Psoas muscle (tissue), 8 donors: ENCODE measurements around the gene BIRC5. TPM values are rescaled to one million over a fixed set of nuclear protein-coding genes. Genes with fewer than 3 reads are reported as not detected.

Experiments used
- ATAC-seq, 4 donors: fragments of 200-7000 bp; cut with Tn5 transposase; one replicate each; pipeline ENCODE4 v1.9.1; 2020; ENCODE audit warnings: moderate library complexity in 3 of 4, mild to moderate bottlenecking in 2 of 4
- DNase-seq, 2 donors: peaks; one replicate each; pipeline ENCODE4 v3.0.0-alpha.2; 2020
- H3K27ac ChIP-seq: fragments of 200-600 bp; one replicate; pipeline ENCODE4 v1.8.0; 2022
- H3K27me3 ChIP-seq, 3 donors: fragments of 200-600 bp in 1 of 3; one replicate each; pipeline versions ENCODE4 v1.6.1 to v1.8.0; 2013 to 2022; ENCODE audit warnings: low read length in 2 of 3, mild to moderate bottlenecking in 2 of 3, moderate library complexity in 1 of 3; ENCODE audit not compliant: insufficient read depth in 3 of 3
- H3K36me3 ChIP-seq, 2 donors: fragments of 200-600 bp in 1 of 2; one replicate each; pipeline versions ENCODE4 v1.6.1 to v1.8.0; 2013 to 2022; ENCODE audit warnings: low read depth in 1 of 2, mild to moderate bottlenecking in 1 of 2, moderate library complexity in 1 of 2; ENCODE audit not compliant: insufficient read depth in 1 of 2
- H3K4me1 ChIP-seq: fragments of 200-600 bp; one replicate; pipeline ENCODE4 v1.8.0; 2022
- H3K4me3 ChIP-seq: fragments of 200-600 bp; one replicate; pipeline ENCODE4 v1.8.0; 2022; ENCODE audit warnings: mild to moderate bottlenecking
- H3K9me3 ChIP-seq: fragments of 200-600 bp; one replicate; pipeline ENCODE4 v1.8.0; 2022
- WGBS, 3 donors: extraction: QIAGEN DNeasy Blood & Tissue Kit; methylation state at CpG; one replicate each; pipeline versions ENCODE4 v1.1.6 to v1.1.7; 2013; 5-methylcytosine and 5-hydroxymethylcytosine counted together
- intact Hi-C, 2 donors: fragments of 100-400 bp; cut with DNase I; formaldehyde crosslinking; loops; one replicate each; pipeline versions ENCODE4 v1.11.0 to v1.14.2; 2022
- polyA plus RNA-seq, 3 donors: library from polyadenylated mRNA; stranded (reverse); fragments of 200-250 nt; gene quantifications; one replicate each; pipeline ENCODE4 v1.2.3, GENCODE V29; 2013
- total RNA-seq, 4 donors: library from RNA; stranded (reverse); fragmentation: NEBNext Ultra II Directional in 2 of 4; extraction: Animal tissue kit (Norgen Biotek cat#: 25700) in 2 of 4; gene quantifications; one replicate each; pipeline versions ENCODE4 v1.2.1 to v1.2.4, GENCODE V29; 2021 to 2023
- TF ChIP-seq, protein P1 (sequence below): fragments of 200-600 bp; IDR thresholded peaks from one replicate; pipeline ENCODE4 v1.8.0; 2022; ENCODE audit warnings: antibody characterized with exemption
- donor health status: healthy with polysubstance abuse.
- donor health status: DM: no; HTN: no; CAD: no; lungs with moderate emphysema.
- donor health status: Bipolar disorder and iron deficiency.
- donor health status: healthy.
- donor health status: DM: yes; HTN: yes; CAD: no.
- donor health status: DM: no; HTN: no; CAD: no.
- donor health status: DM: no; HTN: no; CAD: no.
- donor health status: DM: yes; HTN: yes; CAD: no.

The BIRC5 gene
- total and polyA plus RNA-seq, 7 donors, result 0.06 to 0.96 (median 0.23) TPM; not detected in 2

- peaks cover 13% of the 10 kb centered on the region for H3K4me1 ChIP-seq
- intact Hi-C loops, result loop anchor here (5.0 kb wide), 3 partner anchors 67 to 232 kb away; partner anchors contain the start of genes AFMID (in 1 of the 2) and TK1 (in 1 of the 2)
- peak; percentile 82 to 91 (median 84) for ATAC-seq
These were observed 40.1 kb downstream of the BIRC5 start for GRCh38 chr17:78253946-78254672.

DNA sequence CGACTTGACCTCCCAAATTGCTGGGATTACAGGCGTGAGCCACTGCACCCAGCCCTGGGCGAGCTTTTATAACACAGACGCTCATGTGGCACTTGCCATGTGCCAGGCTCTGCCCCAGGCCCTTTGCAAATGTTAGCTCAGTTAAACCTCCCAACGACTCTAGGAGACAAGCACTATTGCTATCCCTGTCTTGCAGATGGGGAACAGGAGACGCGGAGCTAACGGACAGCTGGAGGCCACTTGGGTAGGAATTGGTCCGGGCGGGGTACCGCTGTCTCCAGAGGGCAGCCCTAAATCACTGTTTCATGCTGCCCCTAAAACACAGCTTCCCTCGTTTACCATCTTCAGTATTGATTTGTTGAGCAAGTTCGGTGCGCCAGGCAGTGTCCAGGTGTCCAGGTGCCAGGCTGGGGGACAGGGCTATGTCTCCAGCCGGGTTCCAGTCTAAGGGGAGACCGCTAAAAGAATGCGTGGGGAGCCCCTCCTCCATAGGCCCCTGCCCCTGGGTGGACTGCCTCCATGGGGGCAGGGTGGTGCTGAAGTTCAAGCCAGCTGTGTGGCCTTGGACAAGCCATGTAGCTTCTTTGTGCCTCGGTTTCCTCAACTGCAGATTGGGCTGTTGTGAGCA lies 41.1 kb downstream of the BIRC5 start:
- ATAC-seq, result no peak
- Histone ChIP-seq H3K27me3 (no peaks in the 10 kb centered on the region), H3K27ac (no peak overlapping the region), H3K4me1 (peaks cover 13% of the 10 kb centered on the region), H3K36me3 (no peaks in the 10 kb centered on the region), H3K4me3 (no peak overlapping the region), H3K9me3 (no peaks in the 10 kb centered on the region)
- no peak for DNase-seq
- intact Hi-C loops, result no loop called here
- TF ChIP-seq, protein P1, sequence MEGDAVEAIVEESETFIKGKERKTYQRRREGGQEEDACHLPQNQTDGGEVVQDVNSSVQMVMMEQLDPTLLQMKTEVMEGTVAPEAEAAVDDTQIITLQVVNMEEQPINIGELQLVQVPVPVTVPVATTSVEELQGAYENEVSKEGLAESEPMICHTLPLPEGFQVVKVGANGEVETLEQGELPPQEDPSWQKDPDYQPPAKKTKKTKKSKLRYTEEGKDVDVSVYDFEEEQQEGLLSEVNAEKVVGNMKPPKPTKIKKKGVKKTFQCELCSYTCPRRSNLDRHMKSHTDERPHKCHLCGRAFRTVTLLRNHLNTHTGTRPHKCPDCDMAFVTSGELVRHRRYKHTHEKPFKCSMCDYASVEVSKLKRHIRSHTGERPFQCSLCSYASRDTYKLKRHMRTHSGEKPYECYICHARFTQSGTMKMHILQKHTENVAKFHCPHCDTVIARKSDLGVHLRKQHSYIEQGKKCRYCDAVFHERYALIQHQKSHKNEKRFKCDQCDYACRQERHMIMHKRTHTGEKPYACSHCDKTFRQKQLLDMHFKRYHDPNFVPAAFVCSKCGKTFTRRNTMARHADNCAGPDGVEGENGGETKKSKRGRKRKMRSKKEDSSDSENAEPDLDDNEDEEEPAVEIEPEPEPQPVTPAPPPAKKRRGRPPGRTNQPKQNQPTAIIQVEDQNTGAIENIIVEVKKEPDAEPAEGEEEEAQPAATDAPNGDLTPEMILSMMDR, result no peak
- 78 to 86% (median 81%) methylated on average over 18 of the region's 18 CpGs for WGBS, 3 donors

More at GRCh38 chr17:78253946-78254672, 40.1 kb downstream of the BIRC5 start:
- peak; percentile 90 to 93 for DNase-seq
- H3K36me3 ChIP-seq, result no peaks in the 10 kb centered on the region
- no peaks in the 10 kb centered on the region for H3K9me3 ChIP-seq
- H3K27me3 ChIP-seq, result no peaks in the 10 kb centered on the region
- peak overlapping the region; percentile 100 for H3K4me3 ChIP-seq
- 0 to 2% (median 2%) methylated on average over 65 to 73 of the region's 73 CpGs for WGBS, 3 donors
- TF ChIP-seq, protein P1, result no peak
- H3K27ac ChIP-seq, result peak overlapping the region; percentile 95

DNA sequence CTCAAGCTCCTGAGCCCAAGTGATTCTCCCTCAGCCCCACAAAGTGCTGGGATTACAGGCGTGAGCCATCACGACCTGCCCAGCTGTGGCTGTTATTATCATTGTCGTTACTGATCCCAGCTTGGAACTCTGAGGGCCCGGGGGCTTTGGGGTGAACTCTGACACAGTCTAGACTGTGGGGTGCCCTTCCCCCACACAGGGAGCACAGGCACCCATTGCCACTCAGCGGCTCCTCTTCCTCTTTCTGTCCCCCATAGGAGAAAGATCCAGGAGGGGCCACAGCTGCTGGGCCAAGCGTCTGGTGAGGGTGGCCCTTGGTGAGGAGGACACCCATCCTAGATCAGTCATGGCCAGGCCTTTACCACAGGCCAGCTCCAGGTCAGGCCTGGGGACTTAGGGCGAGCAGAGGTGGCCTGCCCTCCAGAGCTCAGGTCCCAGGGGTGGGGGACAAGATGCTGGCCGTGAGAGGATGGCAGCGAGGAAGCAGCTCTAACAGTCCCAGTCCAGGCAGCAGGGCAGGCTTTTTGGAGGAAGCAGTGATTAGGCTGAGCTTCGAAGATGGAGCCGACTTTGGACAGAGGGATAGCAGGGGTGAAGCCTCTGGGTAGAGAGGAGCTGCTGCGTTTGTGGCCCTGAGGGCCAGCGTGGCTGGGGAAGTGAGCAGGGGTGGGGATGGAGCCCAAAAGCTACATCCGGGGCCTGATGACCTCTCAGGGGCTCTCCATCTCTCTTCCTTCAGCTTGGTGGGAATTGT lies 42.1 kb downstream of the BIRC5 start:
- no peaks in the 10 kb centered on the region for H3K9me3 ChIP-seq
- no peaks in the 10 kb centered on the region for H3K36me3 ChIP-seq
- DNase-seq, result no peak
- peaks cover 11% of the 10 kb centered on the region for H3K4me1 ChIP-seq
- H3K4me3 ChIP-seq, result no peak overlapping the region
- intact Hi-C loops, result no loop called here
- 75 to 80% (median 76%) methylated on average over 14 of the region's 14 CpGs for WGBS, 3 donors
- ATAC-seq, result no peak
- no peak overlapping the region for H3K27ac ChIP-seq
- TF ChIP-seq, protein P1, result no peak
- no peaks in the 10 kb centered on the region for H3K27me3 ChIP-seq

GRCh38 chr17:78256707-78257591 lies 42.9 kb downstream of the BIRC5 start:
- ATAC-seq, result no peak
- TF ChIP-seq, protein P1, result no peak
- 57 to 74% (median 69%) methylated on average over 16 to 18 of the region's 18 CpGs for WGBS, 3 donors
- Histone ChIP-seq H3K36me3 (no peaks in the 10 kb centered on the region), H3K9me3 (no peaks in the 10 kb centered on the region), H3K4me1 (peaks cover 8% of the 10 kb centered on the region), H3K4me3 (no peak overlapping the region), H3K27me3 (no peaks in the 10 kb centered on the region), H3K27ac (no peak overlapping the region)
- DNase-seq, result no peak
- intact Hi-C loops, result no loop called here
